Esophagus muscularis mucosa (tissue), 4 donors: ENCODE measurements around the gene KCNQ2. TPM values are rescaled to one million over a fixed set of nuclear protein-coding genes. Genes with fewer than 3 reads are reported as not detected.

ENCODE experiments used
- DNase-seq: peaks from one replicate; pipeline ENCODE4 v3.0.0-alpha.2; 2017; ENCODE audit errors: extremely low spot score
- H3K27ac ChIP-seq, 4 donors: fragments of 200-600 bp; sonication (generic); replicated peaks in 1 of 4; 1 replicate in 3 of 4; 2 replicates in 1 of 4; pipeline ENCODE4 v1.5.1; 2016 to 2019; ENCODE audit warnings: mild to moderate bottlenecking in 1 of 4
- H3K27me3 ChIP-seq, 4 donors: fragments of 200-600 bp; sonication (generic); one replicate each; pipeline versions ENCODE4 v1.5.1 to v1.6.0; 2016 to 2019
- H3K36me3 ChIP-seq, 4 donors: fragments of 200-600 bp; sonication (generic); one replicate each; pipeline ENCODE4 v1.5.1; 2016 to 2019
- H3K4me1 ChIP-seq, 4 donors: fragments of 200-600 bp; sonication (generic); one replicate each; pipeline ENCODE4 v1.5.1; 2016 to 2019
- H3K4me3 ChIP-seq, 4 donors: fragments of 200-600 bp; sonication (generic); 1 replicate in 2 of 4; 2 replicates in 2 of 4; pipeline ENCODE4 v1.5.1; 2016 to 2019; ENCODE audit warnings: mild to moderate bottlenecking in 4 of 4, moderate library complexity in 1 of 4
- H3K9me3 ChIP-seq, 4 donors: fragments of 200-600 bp; sonication (generic); 1 replicate in 3 of 4; 2 replicates in 1 of 4; pipeline ENCODE4 v1.5.1; 2016 to 2019
- CTCF ChIP-seq, 3 experiments: fragments of 200-600 bp in 2 of 3; fragments of 450-650 bp in 1 of 3; sonication (generic) in 2 of 3; IDR thresholded peaks; one replicate each; pipeline ENCODE4 v1.5.1; 2017 to 2019; ENCODE audit warnings: antibody characterized with exemption in 3 of 3, mild to moderate bottlenecking in 2 of 3, moderate library complexity in 1 of 3
- EP300 ChIP-seq: sonication (generic); formaldehyde crosslinking; IDR thresholded peaks from one replicate; pipeline ENCODE4 v1.6.1; 2017; ENCODE audit warnings: antibody characterized with exemption
- POLR2A ChIP-seq: fragments of 450-650 bp; IDR thresholded peaks from one replicate; pipeline ENCODE4 v1.6.1; 2017; ENCODE audit warnings: antibody characterized with exemption, moderate library complexity, mild to moderate bottlenecking, low read depth
- POLR2AphosphoS5 ChIP-seq, 2 donors: sonication (generic); formaldehyde crosslinking; IDR thresholded peaks; one replicate each; pipeline ENCODE4 v1.6.1; 2017; ENCODE audit warnings: antibody characterized with exemption in 2 of 2
- WGBS: methylation state at CpG from one replicate; pipeline ENCODE4 v1.1.5; 2018; 5-methylcytosine and 5-hydroxymethylcytosine counted together
- intact Hi-C: fragments of 100-400 bp; cut with DNase I; formaldehyde crosslinking; loops from one replicate; pipeline ENCODE4 v1.15.1; 2023
- total RNA-seq, 4 donors: library from RNA; depleted of rRNA; stranded (reverse); fragments of >200 nt; gene quantifications; one replicate each; pipeline versions ENCODE4 v1.1.0 to v1.2.1, GENCODE V29; 2016

Gene KCNQ2
- total RNA-seq, 4 donors from 2014 or later: 0.11 to 1.6 (median 0.50) TPM; not detected in 1

- TF ChIP-seq POLR2A (no peak), POLR2AphosphoS5 (IDR thresholded peaks at IDR 0.05) (no peak), CTCF (IDR thresholded peaks at IDR 0.05) (peak in 2 of 3 experiments; percentile 11 to 33), EP300 (no peak)
- WGBS: 49% methylated on average over 11 of the region's 11 CpGs
- intact Hi-C loops: no loop called here
- Histone ChIP-seq H3K4me1 (no peaks in the 10 kb centered on the region), H3K27me3 (peaks cover 0 to 73% (median 0%) of the 10 kb centered on the region in 4 donors), H3K4me3 (no peak overlapping the region), H3K9me3 (no peaks in the 10 kb centered on the region), H3K27ac (no peak overlapping the region), H3K36me3 (no peaks in the 10 kb centered on the region)
- no peak for DNase-seq
These were observed 30.4 kb downstream of the KCNQ2 start for GRCh38 chr20:63442100-63442493.

- no peak overlapping the region for H3K27ac ChIP-seq
- intact Hi-C loops: no loop called here
These were observed 31.0 kb downstream of the KCNQ2 start for GRCh38 chr20:63441136-63442099.

GRCh38 chr20:63440366-63440955 lies 32.0 kb downstream of the KCNQ2 start:
- no peak for DNase-seq
- Histone ChIP-seq H3K27me3 (peaks cover 0 to 60% (median 0%) of the 10 kb centered on the region in 4 donors), H3K27ac (no peak overlapping the region), H3K36me3 (no peaks in the 10 kb centered on the region), H3K4me3 (no peak overlapping the region), H3K9me3 (no peaks in the 10 kb centered on the region), H3K4me1 (no peaks in the 10 kb centered on the region)
- WGBS: 96% methylated on average over 14 of the region's 26 CpGs
- TF ChIP-seq CTCF (IDR thresholded peaks at IDR 0.05) (no peak), POLR2A (no peak), EP300 (no peak), POLR2AphosphoS5 (IDR thresholded peaks at IDR 0.05) (no peak)
- intact Hi-C loops: no loop called here

More at GRCh38 chr20:63441136-63442099, 31.0 kb downstream of the KCNQ2 start:
- TF ChIP-seq POLR2AphosphoS5 (IDR thresholded peaks at IDR 0.05): no peak
- TF ChIP-seq EP300: no peak
- no peak for TF ChIP-seq CTCF (IDR thresholded peaks at IDR 0.05)
- TF ChIP-seq POLR2A: no peak
- DNase-seq: no peak
- 41% methylated on average over 22 of the region's 22 CpGs for WGBS
- no peaks in the 10 kb centered on the region for H3K4me1 ChIP-seq
- H3K36me3 ChIP-seq: no peaks in the 10 kb centered on the region
- H3K9me3 ChIP-seq: no peaks in the 10 kb centered on the region
- H3K27me3 ChIP-seq: peaks cover 0 to 67% (median 0%) of the 10 kb centered on the region in 4 donors
- no peak overlapping the region for H3K4me3 ChIP-seq

- no peaks in the 10 kb centered on the region for H3K36me3 ChIP-seq
- TF ChIP-seq CTCF (IDR thresholded peaks at IDR 0.05) (no peak), POLR2AphosphoS5 (IDR thresholded peaks at IDR 0.05) (no peak)
- no peaks in the 10 kb centered on the region for H3K4me1 ChIP-seq
- H3K9me3 ChIP-seq: no peaks in the 10 kb centered on the region
- no peak overlapping the region for H3K4me3 ChIP-seq
- no peak overlapping the region for H3K27ac ChIP-seq
- no peak for DNase-seq
- peaks cover 0 to 54% (median 0%) of the 10 kb centered on the region in 4 donors for H3K27me3 ChIP-seq
- intact Hi-C loops: no loop called here
- WGBS: 85% methylated on average over 12 of the region's 15 CpGs
These were observed 32.6 kb downstream of the KCNQ2 start for GRCh38 chr20:63439866-63440265.
